GM21528 (cell line): Measurements from ENCODE around the gene ST6GAL1.
"Not testable (repeated sequence)": the region's sequence is repeated elsewhere in the genome, so short reads cannot be mapped to it uniquely, and the experiment has no call there.

Experiments
- ATAC-seq: cut with Tn5 transposase; IDR thresholded peaks from one replicate; pipeline ENCODE4 v1.9.1; 2021; ENCODE audit warnings: mild to moderate bottlenecking, moderate library complexity; ENCODE audit not compliant: unreplicated experiment, low FRiP score

ST6GAL1 gene

DNA sequence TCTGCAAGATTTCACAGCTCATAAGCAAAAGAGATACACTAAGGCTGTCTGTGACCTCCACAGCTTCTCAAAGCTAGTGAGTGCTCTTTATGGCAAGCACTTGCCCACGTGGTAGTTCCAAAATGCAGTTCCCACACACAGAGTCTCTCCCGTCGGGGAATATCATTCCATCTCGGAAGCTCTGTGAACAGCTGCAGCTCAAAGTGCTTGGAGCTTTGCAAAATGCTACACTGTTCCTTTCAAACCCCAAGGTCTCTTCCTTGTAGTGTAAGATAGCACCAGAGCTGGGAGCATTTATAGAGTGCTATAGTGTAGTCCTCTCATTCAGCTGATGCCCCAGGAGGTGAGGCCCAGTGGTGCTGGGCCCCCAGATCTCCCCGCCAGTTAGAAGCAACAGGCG is 36.1 kb downstream of the ST6GAL1 start:
- ATAC-seq: no peak

DNA sequence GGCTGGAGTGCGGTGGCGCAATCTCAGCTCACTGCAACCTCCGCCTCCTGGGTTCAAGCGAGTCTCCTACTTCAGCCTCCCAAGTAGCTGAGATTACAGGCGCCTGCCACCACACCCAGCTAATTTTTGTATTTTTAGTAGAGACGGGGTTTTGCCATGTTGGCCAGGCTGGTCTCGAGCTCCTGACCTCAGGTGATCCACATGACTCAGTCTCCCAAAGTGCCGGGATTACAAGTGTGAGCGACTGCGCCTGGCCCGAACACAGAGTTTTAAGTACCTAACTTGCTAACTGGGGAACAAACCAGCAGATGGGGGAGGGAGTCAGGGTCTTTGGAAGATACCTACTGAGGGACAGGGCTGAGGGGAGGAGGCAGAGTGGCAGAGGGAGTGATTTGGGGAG is 36.9 kb downstream of the ST6GAL1 start:
- not testable (repeated sequence) for ATAC-seq

DNA sequence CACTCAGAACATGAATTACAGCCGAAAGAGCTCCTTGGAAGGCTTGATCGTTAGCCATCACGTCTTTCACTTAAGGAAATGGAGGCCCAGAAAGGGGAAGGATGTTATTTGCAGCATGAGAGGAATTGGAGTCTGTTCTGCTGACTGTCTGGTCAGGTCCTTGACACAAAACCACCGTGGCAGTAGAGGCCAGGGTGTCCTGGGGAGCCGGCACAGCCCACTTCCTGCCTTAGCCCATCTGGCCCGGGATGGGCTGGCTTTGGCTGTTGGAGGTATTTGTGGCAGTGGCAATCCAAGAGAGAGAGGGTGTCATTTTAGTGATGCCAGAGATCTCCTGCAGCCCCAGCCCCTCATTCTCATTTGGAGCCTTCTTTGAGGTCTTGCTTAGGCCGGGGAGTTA is 37.4 kb downstream of the ST6GAL1 start:
- no peak for ATAC-seq

GRCh38 chr3:186969607-186970006 is 39.3 kb downstream of the ST6GAL1 start:
- ATAC-seq: no peak

DNA sequence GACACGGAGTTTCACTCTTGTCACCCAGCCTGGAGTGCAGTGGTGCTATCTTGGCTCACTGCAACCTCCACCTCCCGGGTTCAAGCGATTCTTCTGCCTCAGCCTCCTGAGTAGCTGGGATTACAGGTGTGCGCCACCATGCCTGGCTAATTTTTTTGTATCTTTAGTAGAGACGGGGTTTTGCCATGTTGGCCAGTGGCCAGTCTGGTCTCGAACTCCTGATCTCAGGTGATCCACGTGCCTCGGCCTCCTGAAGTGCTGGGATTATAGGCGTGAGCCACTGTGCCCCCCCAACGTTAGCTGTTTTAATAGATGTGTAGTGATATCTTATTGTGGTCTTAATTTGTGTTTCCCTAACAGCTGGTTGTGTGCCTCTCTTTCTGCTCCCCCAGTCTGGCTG is 40.8 kb downstream of the ST6GAL1 start:
- not testable (repeated sequence) for ATAC-seq

DNA sequence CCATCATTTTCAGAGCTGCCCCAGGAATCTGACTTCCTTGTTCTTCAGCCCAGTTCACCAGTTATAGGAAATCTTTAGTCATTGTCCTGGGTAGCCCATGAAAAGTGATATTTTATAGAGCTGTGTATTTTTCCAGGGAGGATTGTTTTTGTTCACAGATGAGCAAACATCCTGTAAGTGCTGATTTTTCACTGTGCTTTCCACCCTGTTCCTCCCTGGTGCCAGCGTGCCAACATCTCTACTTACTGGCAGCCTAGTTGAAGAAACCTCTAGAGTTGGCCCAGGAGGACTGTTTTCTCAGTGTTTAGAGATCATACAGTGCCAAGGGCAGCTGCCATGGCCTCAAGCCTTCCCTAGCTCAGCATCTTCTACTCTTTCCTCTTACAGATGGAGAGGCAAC is 41.3 kb downstream of the ST6GAL1 start:
- ATAC-seq: no peak

GRCh38 chr3:186973702-186974101 is 43.4 kb downstream of the ST6GAL1 start:
- no peak for ATAC-seq

- ATAC-seq: no peak
Observed at GRCh38 chr3:186974824-186975313, 44.5 kb downstream of the ST6GAL1 start.

GRCh38 chr3:186975726-186976125 is 45.4 kb downstream of the ST6GAL1 start:
- no peak for ATAC-seq

DNA sequence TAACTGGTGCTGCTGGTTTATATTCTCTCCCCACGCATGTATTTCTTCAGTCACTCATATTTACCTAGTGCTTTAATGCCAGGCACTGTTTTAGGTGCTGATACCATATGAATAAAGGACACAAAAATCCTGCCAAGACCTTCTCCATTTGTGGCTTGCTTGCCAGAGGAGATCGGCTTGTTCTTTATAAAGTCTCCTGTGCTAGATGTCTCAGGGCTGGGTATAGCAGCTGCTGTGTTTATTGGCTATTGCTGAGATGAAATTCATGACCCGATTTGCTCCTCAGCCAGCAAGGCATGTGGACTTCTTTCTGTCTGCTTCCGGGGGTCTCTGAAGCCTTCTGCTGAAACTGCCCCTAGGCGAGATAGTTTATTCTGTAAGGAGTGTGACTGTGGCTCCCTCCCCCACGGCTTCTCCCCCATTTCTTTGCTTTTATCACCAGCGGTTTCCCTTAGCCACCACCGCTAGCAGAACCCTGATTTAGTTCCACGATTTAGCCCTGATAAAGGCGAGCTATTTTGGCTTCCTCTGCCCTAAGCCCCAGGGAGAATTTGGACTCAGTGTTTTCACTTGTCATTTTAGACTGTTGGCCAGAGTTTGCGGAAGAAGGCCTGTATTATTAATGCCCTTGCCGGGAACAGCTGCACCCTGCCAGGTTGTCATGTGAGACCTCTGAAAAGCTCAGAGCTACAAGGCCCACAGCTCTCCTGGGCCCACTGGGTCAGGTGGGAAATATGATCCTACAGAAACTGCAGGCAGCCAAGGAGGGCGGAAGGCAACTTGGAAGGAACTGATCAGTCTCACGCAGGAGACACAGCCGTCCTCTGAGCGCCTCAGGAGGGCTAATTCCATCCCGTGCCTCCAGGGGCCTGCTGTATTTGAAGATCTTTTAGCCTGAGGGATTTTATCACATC is 46.8 kb downstream of the ST6GAL1 start:
- ATAC-seq: no peak

DNA sequence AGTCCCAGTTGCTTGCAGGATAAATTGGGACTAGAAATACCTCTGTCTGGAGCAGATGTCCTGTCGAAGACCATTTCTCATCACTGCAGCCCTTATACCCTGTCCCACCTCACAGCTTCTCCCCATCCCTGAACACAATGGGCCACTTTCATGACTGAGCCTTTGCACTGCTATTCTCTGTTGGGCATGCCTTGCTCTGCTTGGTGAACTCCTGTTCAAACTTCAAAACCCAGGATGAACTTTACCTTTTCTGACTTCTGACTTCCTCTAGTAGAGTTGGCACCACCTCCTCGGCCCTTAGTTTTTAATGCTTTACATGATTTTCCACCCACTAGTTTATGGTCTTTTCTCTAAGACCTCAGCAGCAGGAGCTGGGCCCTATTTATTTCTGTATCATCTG is 48.4 kb downstream of the ST6GAL1 start:
- no peak for ATAC-seq

GRCh38 chr3:186979852-186980251 is 49.5 kb downstream of the ST6GAL1 start:
- ATAC-seq: no peak

GRCh38 chr3:186980989-186981388 is 50.7 kb downstream of the ST6GAL1 start:
- ATAC-seq: no peak

GRCh38 chr3:186983659-186984058 is 53.3 kb downstream of the ST6GAL1 start:
- no peak for ATAC-seq

- ATAC-seq: no peak
Observed at GRCh38 chr3:186984064-186984463, 53.7 kb downstream of the ST6GAL1 start.

GRCh38 chr3:186985661-186986364 is 55.5 kb downstream of the ST6GAL1 start:
- peak; percentile 64 for ATAC-seq

- no peak for ATAC-seq
Observed at GRCh38 chr3:186986406-186986805, 56.1 kb downstream of the ST6GAL1 start.

DNA sequence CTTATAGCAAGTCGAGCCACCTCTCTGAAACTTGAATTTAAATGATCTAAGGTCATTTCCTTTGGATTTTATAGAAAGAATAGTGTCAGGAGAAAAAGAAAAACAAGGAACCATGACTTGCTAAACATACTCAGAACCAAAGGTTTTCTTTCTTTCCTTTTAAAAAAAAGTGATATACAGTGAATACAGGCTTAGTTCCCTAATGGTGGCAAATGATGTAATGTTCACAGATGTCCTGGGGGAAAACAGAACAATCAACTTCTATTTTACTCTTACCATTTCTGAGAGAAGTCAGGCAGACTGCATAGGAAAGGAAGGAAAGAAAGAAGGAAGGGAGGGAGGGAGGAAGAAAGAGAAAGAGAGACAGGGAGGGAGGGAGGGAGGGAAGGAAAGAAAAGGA is 56.5 kb downstream of the ST6GAL1 start:
- no peak for ATAC-seq

- ATAC-seq: peak; percentile 73
Observed at GRCh38 chr3:186988806-186989205, 58.5 kb downstream of the ST6GAL1 start.

- no peak for ATAC-seq
Observed at GRCh38 chr3:186989429-186989828, 59.1 kb downstream of the ST6GAL1 start.

DNA sequence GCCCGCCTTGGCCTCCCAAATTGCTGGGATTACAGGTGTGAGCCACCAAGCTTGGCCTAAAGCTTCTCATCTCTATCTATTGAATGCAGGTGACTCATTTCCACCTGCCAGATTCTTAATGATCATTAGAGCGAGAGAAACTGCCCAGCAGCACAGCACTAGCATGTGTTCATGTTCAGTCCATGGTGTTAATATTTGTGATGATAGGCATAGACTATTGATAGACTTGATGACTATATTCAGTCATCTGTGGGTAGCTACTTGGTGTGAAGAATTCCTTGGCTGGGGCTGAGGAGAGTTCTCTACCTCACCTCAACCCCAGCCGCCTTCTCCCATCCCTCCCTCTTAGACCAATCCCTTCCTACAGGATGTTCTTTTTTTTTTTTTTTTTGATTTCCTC is 60.0 kb downstream of the ST6GAL1 start:
- ATAC-seq: no peak

GRCh38 chr3:186990878-186991308 is 60.6 kb downstream of the ST6GAL1 start:
- no peak for ATAC-seq
